GM23338 (cell line): Measurements from ENCODE around the gene PDE3B. TPM values are rescaled to one million over a fixed set of nuclear protein-coding genes. Genes with fewer than 3 reads are reported as not detected.

Source experiments
- ATAC-seq: fragments of 200-7000 bp; cut with Tn5 transposase; 3 replicates; pipeline ENCODE4 v1.9.1; 2020
- DNase-seq: peaks from one replicate; pipeline ENCODE4 v3.0.0-alpha.2; 2015; ENCODE audit warnings: low spot score
- H2AFZ ChIP-seq: fragments of 200-600 bp; sonication (generic); 2 replicates; pipeline ENCODE4 v1.8.0; 2016; ENCODE audit warnings: antibody characterized with exemption, mild to moderate bottlenecking, moderate library complexity
- H3F3A ChIP-seq: fragments of 200-600 bp; sonication (generic); replicated peaks from 2 replicates; pipeline ENCODE4 v1.8.0; 2017; ENCODE audit warnings: antibody characterized with exemption, mixed run types, low read depth
- H3K27ac ChIP-seq: fragments of 200-600 bp; sonication (generic); 2 replicates; pipeline ENCODE4 v1.6.1; 2016; ENCODE audit warnings: low read depth
- H3K27me3 ChIP-seq: fragments of 200-600 bp; sonication (generic); 2 replicates; pipeline ENCODE4 v1.8.0; 2016; ENCODE audit warnings: mild to moderate bottlenecking, mixed run types, moderate library complexity; ENCODE audit not compliant: insufficient read depth
- H3K36me3 ChIP-seq: fragments of 200-600 bp; sonication (generic); 2 replicates; pipeline ENCODE4 v1.8.0; 2016; ENCODE audit warnings: mild to moderate bottlenecking; ENCODE audit not compliant: insufficient read depth
- H3K4me1 ChIP-seq: fragments of 200-600 bp; sonication (generic); 2 replicates; pipeline ENCODE4 v1.8.0; 2016; ENCODE audit warnings: mild to moderate bottlenecking, moderate library complexity; ENCODE audit not compliant: insufficient read depth
- H3K4me2 ChIP-seq: fragments of 200-600 bp; sonication (generic); 2 replicates; pipeline ENCODE4 v1.7.1; 2017; ENCODE audit warnings: mixed run types
- H3K4me3 ChIP-seq: fragments of 200-600 bp; sonication (generic); 2 replicates; pipeline ENCODE4 v1.6.1; 2016; ENCODE audit warnings: mixed run types
- H3K79me2 ChIP-seq: fragments of 200-600 bp; sonication (generic); replicated peaks from 2 replicates; pipeline ENCODE4 v1.8.0; 2017; ENCODE audit warnings: mild to moderate bottlenecking; ENCODE audit not compliant: insufficient read depth
- H3K9me2 ChIP-seq: fragments of 200-600 bp; sonication (generic); 2 replicates; pipeline ENCODE4 v1.8.0; 2017; ENCODE audit not compliant: insufficient read depth
- H4K20me1 ChIP-seq: fragments of 200-600 bp; sonication (generic); replicated peaks from 2 replicates; pipeline ENCODE4 v1.8.0; 2017; ENCODE audit warnings: mild to moderate bottlenecking; ENCODE audit not compliant: insufficient read depth
- H3K27ac Mint-ChIP-seq: 2 replicates; pipeline ENCODE4 v1.8.0; 2020; ENCODE audit warnings: inconsistent platforms, mild to moderate bottlenecking, moderate library complexity, mixed read lengths
- H3K27me3 Mint-ChIP-seq: 3 replicates; pipeline ENCODE4 v1.8.0; 2022; ENCODE audit warnings: low read depth, mild to moderate bottlenecking, moderate library complexity, mixed read lengths, inconsistent platforms; ENCODE audit not compliant: insufficient read depth, poor library complexity
- H3K36me3 Mint-ChIP-seq: 3 replicates; pipeline ENCODE4 v1.8.0; 2021; ENCODE audit warnings: low read depth, mild to moderate bottlenecking, inconsistent platforms, moderate library complexity, mixed read lengths
- H3K4me1 Mint-ChIP-seq: 3 replicates; pipeline ENCODE4 v1.8.0; 2020; ENCODE audit warnings: mild to moderate bottlenecking, inconsistent platforms, mixed read lengths
- H3K4me3 Mint-ChIP-seq: 3 replicates; pipeline ENCODE4 v1.8.0; 2021; ENCODE audit warnings: moderate library complexity, mild to moderate bottlenecking, inconsistent platforms, mixed read lengths
- H3K9me3 Mint-ChIP-seq: 3 replicates; pipeline ENCODE4 v1.8.0; 2020; ENCODE audit warnings: moderate library complexity, mild to moderate bottlenecking, inconsistent platforms, mixed read lengths
- JUNB ChIP-seq: IDR thresholded peaks from one replicate; pipeline ENCODE4 v1.6.1; 2016; ENCODE audit warnings: antibody characterized with exemption; ENCODE audit not compliant: unreplicated experiment
- NANOG ChIP-seq: IDR thresholded peaks from 2 replicates; pipeline ENCODE4 v1.6.1; 2016; ENCODE audit warnings: antibody characterized with exemption, borderline replicate concordance
- REST ChIP-seq: IDR thresholded peaks from one replicate; pipeline ENCODE4 v1.6.1; 2018; ENCODE audit warnings: antibody characterized with exemption; ENCODE audit not compliant: unreplicated experiment
- STAT1 ChIP-seq: IDR thresholded peaks from one replicate; pipeline ENCODE4 v1.6.1; 2016; ENCODE audit warnings: antibody characterized with exemption; ENCODE audit not compliant: unreplicated experiment
- ZNF331 ChIP-seq: fragments of 250-450 bp; sonication (Bioruptor Pico); IDR thresholded peaks from 2 replicates; pipeline ENCODE4 v1.5.0; 2020; ENCODE audit warnings: low read depth, mild to moderate bottlenecking, moderate library complexity
- polyA plus RNA-seq: library from polyadenylated mRNA; unstranded; fragments of >200 nt; fragmentation: Nextera tagmentation; extraction: Ambion mirVana; gene quantifications from 2 replicates; pipeline ENCODE4 v1.2.1, GENCODE V29; 2016
- total RNA-seq: library from RNA; depleted of rRNA; stranded (reverse); fragments of >200 nt; shearing (Covaris generic); gene quantifications from 2 replicates; pipeline ENCODE4 v1.2.3, GENCODE V29; 2014
- TF ChIP-seq, protein P1 (sequence below): fragments of 250-450 bp; sonication (Bioruptor Pico); IDR thresholded peaks from 2 replicates; pipeline ENCODE4 v1.5.0; 2020; ENCODE audit warnings: mild to moderate bottlenecking, moderate library complexity

The PDE3B gene
- total and polyA plus RNA-seq, 2 experiments from 2014 or later, result 4.3 to 21.3 TPM

DNA sequence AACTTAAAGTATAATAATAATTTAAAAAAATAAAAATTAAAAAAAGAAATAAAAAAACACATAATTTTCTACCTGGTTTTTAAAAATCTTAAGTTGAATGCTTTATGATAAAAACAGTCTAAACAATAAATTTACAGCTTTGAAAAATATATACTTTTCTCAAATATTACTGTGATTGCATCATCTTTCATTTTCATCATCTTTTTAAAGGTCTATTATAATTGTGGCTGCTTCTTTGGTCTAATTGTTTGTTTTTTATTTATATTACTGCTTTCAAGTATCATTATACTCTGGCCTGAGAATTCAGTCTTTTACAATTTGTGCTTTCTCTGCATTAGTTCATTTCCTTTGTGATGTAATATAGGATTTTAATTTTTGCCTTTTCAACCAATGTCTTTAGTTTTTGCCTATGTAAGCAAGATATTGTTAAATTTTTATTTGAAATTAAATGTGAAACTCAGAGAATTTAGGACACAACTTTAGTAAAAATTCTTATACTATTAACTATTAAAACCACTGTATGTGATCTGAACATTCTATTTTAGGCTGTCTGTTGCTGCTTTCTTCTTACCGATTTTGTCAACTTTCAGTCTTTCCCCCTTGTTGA is 241.2 kb downstream of the PDE3B start:
- Mint-ChIP-seq H3K36me3 (peaks cover 11% of the 10 kb centered on the region; the same call in 2 of the 3 replicates), H3K27me3 (peaks cover 2% of the 10 kb centered on the region), H3K4me3 (no peak overlapping the region), H3K9me3 (0 out of 3 replicates have a peak, but pooled peaks cover 4% of the 10 kb centered on the region), H3K4me1 (no peaks in the 10 kb centered on the region), H3K27ac (no peak overlapping the region)
- no peak overlapping the region for H3K4me3 ChIP-seq
- H3K79me2 ChIP-seq, result no peaks in the 10 kb centered on the region
- ATAC-seq (no peak), DNase-seq (no peak)
- H4K20me1 ChIP-seq, result no peaks in the 10 kb centered on the region; the same call in 1 of the 2 replicates
- peaks cover 4% of the 10 kb centered on the region; the same call in 1 of the 2 replicates for H3K36me3 ChIP-seq
- no peak overlapping the region for H2AFZ ChIP-seq
- H3K4me1 ChIP-seq, result 0 out of 2 replicates have a peak, but pooled peaks cover 4% of the 10 kb centered on the region
- no peaks in the 10 kb centered on the region for H3K27me3 ChIP-seq
- H3K27ac ChIP-seq, result no peak overlapping the region
- no peaks in the 10 kb centered on the region for H3K9me2 ChIP-seq
- H3K4me2 ChIP-seq, result no peak overlapping the region
- H3F3A ChIP-seq, result no peaks in the 10 kb centered on the region
- TF ChIP-seq REST (no peak), NANOG (no peak), STAT1 (no peak), JUNB (no peak), ZNF331 (no peak)
- TF ChIP-seq, protein P1, sequence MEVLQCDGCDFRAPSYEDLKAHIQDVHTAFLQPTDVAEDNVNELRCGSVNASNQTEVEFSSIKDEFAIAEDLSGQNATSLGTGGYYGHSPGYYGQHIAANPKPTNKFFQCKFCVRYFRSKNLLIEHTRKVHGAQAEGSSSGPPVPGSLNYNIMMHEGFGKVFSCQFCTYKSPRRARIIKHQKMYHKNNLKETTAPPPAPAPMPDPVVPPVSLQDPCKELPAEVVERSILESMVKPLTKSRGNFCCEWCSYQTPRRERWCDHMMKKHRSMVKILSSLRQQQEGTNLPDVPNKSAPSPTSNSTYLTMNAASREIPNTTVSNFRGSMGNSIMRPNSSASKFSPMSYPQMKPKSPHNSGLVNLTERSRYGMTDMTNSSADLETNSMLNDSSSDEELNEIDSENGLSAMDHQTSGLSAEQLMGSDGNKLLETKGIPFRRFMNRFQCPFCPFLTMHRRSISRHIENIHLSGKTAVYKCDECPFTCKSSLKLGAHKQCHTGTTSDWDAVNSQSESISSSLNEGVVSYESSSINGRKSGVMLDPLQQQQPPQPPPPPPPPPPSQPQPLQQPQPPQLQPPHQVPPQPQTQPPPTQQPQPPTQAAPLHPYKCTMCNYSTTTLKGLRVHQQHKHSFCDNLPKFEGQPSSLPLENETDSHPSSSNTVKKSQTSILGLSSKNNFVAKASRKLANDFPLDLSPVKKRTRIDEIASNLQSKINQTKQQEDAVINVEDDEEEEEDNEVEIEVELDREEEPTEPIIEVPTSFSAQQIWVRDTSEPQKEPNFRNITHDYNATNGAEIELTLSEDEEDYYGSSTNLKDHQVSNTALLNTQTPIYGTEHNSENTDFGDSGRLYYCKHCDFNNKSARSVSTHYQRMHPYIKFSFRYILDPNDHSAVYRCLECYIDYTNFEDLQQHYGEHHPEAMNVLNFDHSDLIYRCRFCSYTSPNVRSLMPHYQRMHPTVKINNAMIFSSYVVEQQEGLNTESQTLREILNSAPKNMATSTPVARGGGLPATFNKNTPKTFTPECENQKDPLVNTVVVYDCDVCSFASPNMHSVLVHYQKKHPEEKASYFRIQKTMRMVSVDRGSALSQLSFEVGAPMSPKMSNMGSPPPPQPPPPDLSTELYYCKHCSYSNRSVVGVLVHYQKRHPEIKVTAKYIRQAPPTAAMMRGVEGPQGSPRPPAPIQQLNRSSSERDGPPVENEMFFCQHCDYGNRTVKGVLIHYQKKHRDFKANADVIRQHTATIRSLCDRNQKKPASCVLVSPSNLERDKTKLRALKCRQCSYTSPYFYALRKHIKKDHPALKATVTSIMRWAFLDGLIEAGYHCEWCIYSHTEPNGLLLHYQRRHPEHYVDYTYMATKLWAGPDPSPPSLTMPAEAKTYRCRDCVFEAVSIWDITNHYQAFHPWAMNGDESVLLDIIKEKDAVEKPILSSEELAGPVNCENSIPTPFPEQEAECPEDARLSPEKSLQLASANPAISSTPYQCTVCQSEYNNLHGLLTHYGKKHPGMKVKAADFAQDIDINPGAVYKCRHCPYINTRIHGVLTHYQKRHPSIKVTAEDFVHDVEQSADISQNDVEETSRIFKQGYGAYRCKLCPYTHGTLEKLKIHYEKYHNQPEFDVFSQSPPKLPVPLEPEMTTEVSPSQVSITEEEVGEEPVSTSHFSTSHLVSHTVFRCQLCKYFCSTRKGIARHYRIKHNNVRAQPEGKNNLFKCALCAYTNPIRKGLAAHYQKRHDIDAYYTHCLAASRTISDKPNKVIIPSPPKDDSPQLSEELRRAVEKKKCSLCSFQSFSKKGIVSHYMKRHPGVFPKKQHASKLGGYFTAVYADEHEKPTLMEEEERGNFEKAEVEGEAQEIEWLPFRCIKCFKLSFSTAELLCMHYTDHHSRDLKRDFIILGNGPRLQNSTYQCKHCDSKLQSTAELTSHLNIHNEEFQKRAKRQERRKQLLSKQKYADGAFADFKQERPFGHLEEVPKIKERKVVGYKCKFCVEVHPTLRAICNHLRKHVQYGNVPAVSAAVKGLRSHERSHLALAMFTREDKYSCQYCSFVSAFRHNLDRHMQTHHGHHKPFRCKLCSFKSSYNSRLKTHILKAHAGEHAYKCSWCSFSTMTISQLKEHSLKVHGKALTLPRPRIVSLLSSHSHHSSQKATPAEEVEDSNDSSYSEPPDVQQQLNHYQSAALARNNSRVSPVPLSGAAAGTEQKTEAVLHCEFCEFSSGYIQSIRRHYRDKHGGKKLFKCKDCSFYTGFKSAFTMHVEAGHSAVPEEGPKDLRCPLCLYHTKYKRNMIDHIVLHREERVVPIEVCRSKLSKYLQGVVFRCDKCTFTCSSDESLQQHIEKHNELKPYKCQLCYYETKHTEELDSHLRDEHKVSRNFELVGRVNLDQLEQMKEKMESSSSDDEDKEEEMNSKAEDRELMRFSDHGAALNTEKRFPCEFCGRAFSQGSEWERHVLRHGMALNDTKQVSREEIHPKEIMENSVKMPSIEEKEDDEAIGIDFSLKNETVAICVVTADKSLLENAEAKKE (CRISPR knock-in tag), result no peak
